ENCODE measurements around the gene PRRG2.

- no peak for TF ChIP-seq CTCF (IDR thresholded peaks at IDR 0.05)
- no peak for TF ChIP-seq POLR2A (IDR thresholded peaks at IDR 0.05)
These were observed 3.9 kb downstream of the PRRG2 start for GRCh38 chr19:49585023-49585422.
